Lung (tissue), 12 donors: ENCODE measurements around the gene RCN2. TPM values are rescaled to one million over a fixed set of nuclear protein-coding genes. Genes with fewer than 3 reads are reported as not detected.
A peak's percentile ranks its signal among the peaks of the same experiment; 100 is the strongest.

ENCODE experiments used
- ATAC-seq: fragments of 200-7000 bp; cut with Tn5 transposase; one replicate; pipeline ENCODE4 v1.9.1; 2020; ENCODE audit warnings: moderate number of reproducible peaks; ENCODE audit not compliant: insufficient read depth, low FRiP score
- DNase-seq, 3 donors: peaks; one replicate each; pipeline ENCODE4 v3.0.0-alpha.2; 2013 to 2017
- H3K27ac ChIP-seq, 2 donors: one replicate each; pipeline ENCODE4 v1.5.1; 2013; ENCODE audit warnings: mild to moderate bottlenecking in 2 of 2, moderate library complexity in 2 of 2, control low read depth in 1 of 2, inconsistent platforms in 1 of 2, low read depth in 1 of 2, low read length in 1 of 2
- H3K27me3 ChIP-seq, 3 donors: one replicate each; pipeline ENCODE4 v1.5.1; 2013; ENCODE audit warnings: low read length in 2 of 3; ENCODE audit not compliant: control insufficient read depth in 3 of 3, insufficient read depth in 3 of 3
- H3K36me3 ChIP-seq, 4 donors: one replicate each; pipeline ENCODE4 v1.5.1; 2013; ENCODE audit warnings: low read length in 4 of 4, mild to moderate bottlenecking in 1 of 4, moderate library complexity in 1 of 4; ENCODE audit not compliant: control insufficient read depth in 4 of 4, insufficient read depth in 4 of 4
- H3K4me1 ChIP-seq, 5 donors: one replicate each; pipeline ENCODE4 v1.5.1; 2013; ENCODE audit warnings: low read length in 5 of 5, mild to moderate bottlenecking in 2 of 5, moderate library complexity in 1 of 5; ENCODE audit not compliant: control insufficient read depth in 5 of 5, insufficient read depth in 5 of 5
- H3K4me3 ChIP-seq: one replicate; pipeline ENCODE4 v1.5.1; 2013; ENCODE audit warnings: mild to moderate bottlenecking, control low read depth, moderate library complexity
- H3K9ac ChIP-seq, 2 donors: one replicate each; pipeline ENCODE4 v1.5.1; 2013; ENCODE audit warnings: low read length in 2 of 2, control low read depth in 1 of 2; ENCODE audit not compliant: insufficient read depth in 1 of 2
- H3K9me3 ChIP-seq, 4 donors: one replicate each; pipeline ENCODE4 v1.5.1; 2013; ENCODE audit warnings: low read length in 3 of 4, mild to moderate bottlenecking in 1 of 4, moderate library complexity in 1 of 4; ENCODE audit not compliant: control insufficient read depth in 4 of 4, insufficient read depth in 3 of 4
- WGBS, 2 donors: extraction: QIAGEN DNeasy Blood & Tissue Kit; methylation state at CpG; one replicate each; pipeline ENCODE4 v1.1.7; 2013; 5-methylcytosine and 5-hydroxymethylcytosine counted together
- polyA plus RNA-seq, 2 donors: library from polyadenylated mRNA; stranded (reverse); fragments of 200-250 nt; gene quantifications; one replicate each; pipeline ENCODE4 v1.2.1, GENCODE V29; 2013
- total RNA-seq, 2 donors: library from RNA; depleted of rRNA in 1 of 2; stranded (reverse); fragments of >200 nt in 1 of 2; gene quantifications; one replicate each; pipeline ENCODE4 v1.2.1, GENCODE V29; 2014 to 2021
- TF ChIP-seq, protein P1 (sequence below): IDR thresholded peaks from 2 replicates; pipeline ENCODE4 v1.5.1; 2012; ENCODE audit warnings: mild to moderate bottlenecking; ENCODE audit errors: control extremely low read depth, extremely low read depth
- donor health status: control.
- donor health status: control.
- donor health status: Bipolar disorder and iron deficiency.
- donor health status: healthy.
- donor health status: DM: yes; HTN: yes; CAD: no.

RCN2 gene
- total and polyA plus RNA-seq, 4 donors: 28.7 to 66.1 (median 34.2) TPM

DNA sequence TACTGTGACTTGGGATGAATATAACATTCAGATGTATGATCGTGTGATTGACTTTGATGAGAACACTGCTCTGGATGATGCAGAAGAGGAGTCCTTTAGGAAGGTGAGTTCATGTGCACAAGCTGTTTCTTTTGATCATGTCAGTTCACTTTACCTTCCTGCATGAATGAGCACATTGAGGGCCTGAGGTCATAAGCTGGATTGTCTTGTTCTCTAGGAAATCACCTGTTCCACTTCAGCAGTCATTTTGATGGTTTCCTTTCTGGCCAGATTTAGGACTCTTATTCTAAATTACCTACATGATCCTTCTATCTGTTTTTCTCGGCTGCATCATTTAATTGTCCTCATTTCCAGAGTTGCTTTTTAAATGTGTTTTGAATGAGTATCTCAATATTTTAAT lies 4.1 kb downstream of the RCN2 start:
- TF ChIP-seq, protein P1, sequence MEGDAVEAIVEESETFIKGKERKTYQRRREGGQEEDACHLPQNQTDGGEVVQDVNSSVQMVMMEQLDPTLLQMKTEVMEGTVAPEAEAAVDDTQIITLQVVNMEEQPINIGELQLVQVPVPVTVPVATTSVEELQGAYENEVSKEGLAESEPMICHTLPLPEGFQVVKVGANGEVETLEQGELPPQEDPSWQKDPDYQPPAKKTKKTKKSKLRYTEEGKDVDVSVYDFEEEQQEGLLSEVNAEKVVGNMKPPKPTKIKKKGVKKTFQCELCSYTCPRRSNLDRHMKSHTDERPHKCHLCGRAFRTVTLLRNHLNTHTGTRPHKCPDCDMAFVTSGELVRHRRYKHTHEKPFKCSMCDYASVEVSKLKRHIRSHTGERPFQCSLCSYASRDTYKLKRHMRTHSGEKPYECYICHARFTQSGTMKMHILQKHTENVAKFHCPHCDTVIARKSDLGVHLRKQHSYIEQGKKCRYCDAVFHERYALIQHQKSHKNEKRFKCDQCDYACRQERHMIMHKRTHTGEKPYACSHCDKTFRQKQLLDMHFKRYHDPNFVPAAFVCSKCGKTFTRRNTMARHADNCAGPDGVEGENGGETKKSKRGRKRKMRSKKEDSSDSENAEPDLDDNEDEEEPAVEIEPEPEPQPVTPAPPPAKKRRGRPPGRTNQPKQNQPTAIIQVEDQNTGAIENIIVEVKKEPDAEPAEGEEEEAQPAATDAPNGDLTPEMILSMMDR: no peak
- Histone ChIP-seq H3K4me1 (peaks cover 0 to 16% (median 4%) of the 10 kb centered on the region in 5 donors), H3K27ac (no peak overlapping the region), H3K9me3 (no peaks in the 10 kb centered on the region), H3K27me3 (no peaks in the 10 kb centered on the region), H3K4me3 (no peak overlapping the region), H3K9ac (no peak overlapping the region), H3K36me3 (peaks cover 8 to 36% (median 28%) of the 10 kb centered on the region in 4 donors)
- DNase-seq: no peak
- ATAC-seq: no peak
- WGBS, 2 donors: 93 to 97% methylated on average over 2 of the region's 2 CpGs

DNA sequence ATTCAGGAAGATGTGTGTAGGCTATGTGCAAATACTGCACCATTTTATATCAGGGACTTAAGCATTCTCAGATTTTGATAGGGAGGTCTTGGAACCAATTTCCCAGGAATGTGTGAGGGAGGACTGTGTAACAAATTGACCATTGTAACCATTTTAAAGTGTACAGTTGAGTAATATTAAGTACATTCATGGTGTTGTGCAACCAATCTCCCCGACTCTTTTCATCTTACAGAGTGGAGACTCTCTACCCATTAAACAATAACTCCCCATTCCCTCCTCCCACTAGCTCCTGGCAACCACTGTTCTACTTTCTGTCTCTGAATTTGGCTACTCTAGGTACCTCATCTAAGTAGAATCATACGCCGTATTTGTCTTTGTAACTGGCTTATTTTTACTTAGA lies 5.1 kb downstream of the RCN2 start:
- WGBS, 2 donors: 69 to 74% methylated on average over 3 of the region's 3 CpGs
- no peak overlapping the region for H3K9ac ChIP-seq
- TF ChIP-seq, protein P1: no peak
- peaks cover 0 to 12% (median 4%) of the 10 kb centered on the region in 5 donors for H3K4me1 ChIP-seq
- no peaks in the 10 kb centered on the region for H3K27me3 ChIP-seq
- no peaks in the 10 kb centered on the region for H3K9me3 ChIP-seq
- H3K27ac ChIP-seq: peak overlapping the region in 1 of 2 donors; percentile 61
- no peak for ATAC-seq
- no peak for DNase-seq
- no peak overlapping the region for H3K4me3 ChIP-seq
- H3K36me3 ChIP-seq: peaks cover 8 to 36% (median 28%) of the 10 kb centered on the region in 4 donors

DNA sequence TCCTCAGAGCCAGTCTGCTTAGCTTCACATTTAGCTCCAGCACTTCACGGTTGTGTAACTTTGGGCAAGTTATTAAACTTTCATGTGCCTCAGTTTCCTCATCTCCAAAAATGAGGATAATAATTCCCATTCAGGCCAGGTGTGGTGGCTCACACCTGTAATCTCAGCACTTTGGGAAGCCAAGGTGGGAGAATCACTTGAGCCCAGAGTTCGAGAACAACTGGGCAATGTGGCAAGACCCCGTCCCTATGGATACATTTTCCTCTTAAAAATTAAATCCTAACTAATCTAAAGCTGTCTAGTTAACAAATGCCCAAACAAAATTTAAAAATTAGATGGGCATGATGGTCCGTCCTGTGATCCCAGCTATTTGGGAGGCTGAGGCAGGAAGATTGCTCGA lies 7.2 kb downstream of the RCN2 start:
- ATAC-seq: no peak
- H3K4me1 ChIP-seq: peaks cover 0 to 2% (median 0%) of the 10 kb centered on the region in 5 donors
- H3K27me3 ChIP-seq: no peaks in the 10 kb centered on the region
- H3K36me3 ChIP-seq: peaks cover 8 to 34% (median 22%) of the 10 kb centered on the region in 4 donors
- no peak for DNase-seq
- TF ChIP-seq, protein P1: no peak
- no peak overlapping the region for H3K4me3 ChIP-seq
- 96 to 98% methylated on average over 5 of the region's 5 CpGs for WGBS, 2 donors
- no peaks in the 10 kb centered on the region for H3K9me3 ChIP-seq
- H3K9ac ChIP-seq: no peak overlapping the region
- H3K27ac ChIP-seq: no peak overlapping the region

DNA sequence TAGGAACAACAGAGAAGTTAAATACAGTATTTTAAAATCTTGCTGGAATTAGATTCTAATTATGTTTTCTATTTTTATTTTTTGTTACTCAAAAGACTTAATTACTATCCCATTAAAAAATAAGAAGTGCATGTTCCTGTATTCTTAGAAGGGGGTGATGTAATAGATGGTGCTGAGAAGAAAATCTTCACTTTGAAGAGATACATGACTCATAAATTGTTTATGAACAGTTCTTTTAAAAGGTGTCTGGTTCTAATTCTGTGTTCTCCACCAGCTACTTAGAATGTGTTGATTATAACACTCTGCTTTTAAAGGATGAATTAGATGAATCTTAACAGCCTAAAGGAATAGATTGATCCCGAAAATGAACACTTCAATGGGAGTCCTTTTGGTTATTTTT lies 8.2 kb downstream of the RCN2 start:
- H3K27ac ChIP-seq: no peak overlapping the region
- no peak overlapping the region for H3K9ac ChIP-seq
- TF ChIP-seq, protein P1: no peak
- 0% methylated on average over 1 of the region's 1 CpG for WGBS, 2 donors
- H3K27me3 ChIP-seq: no peaks in the 10 kb centered on the region
- no peak overlapping the region for H3K4me3 ChIP-seq
- ATAC-seq (no peak), DNase-seq (no peak)
- H3K9me3 ChIP-seq: no peaks in the 10 kb centered on the region
- peaks cover 0 to 2% (median 0%) of the 10 kb centered on the region in 5 donors for H3K4me1 ChIP-seq
- H3K36me3 ChIP-seq: peaks cover 8 to 33% (median 26%) of the 10 kb centered on the region in 4 donors
